H1 (cell line): Measurements from ENCODE around the gene MAPK1. TPM values are rescaled to one million over a fixed set of nuclear protein-coding genes. Genes with fewer than 3 reads are reported as not detected.

ENCODE experiments used
- ASH2L ChIP-seq: fragments of 200-600, 300-600 bp; sonication (generic); IDR thresholded peaks from one replicate; pipeline ENCODE4 v1.7.1; 2017; ENCODE audit warnings: low read length
- BRCA1 ChIP-seq: IDR thresholded peaks from 2 replicates; pipeline ENCODE4 v1.6.1; 2012; ENCODE audit warnings: low read depth, low read length, improper control_type of control experiment
- CBX8 ChIP-seq: fragments of 300-800, 300-1000 bp; sonication (generic); IDR thresholded peaks from 2 replicates; pipeline ENCODE4 v1.7.1; 2016; ENCODE audit warnings: low read depth, low read length, borderline replicate concordance
- CTBP2 ChIP-seq: IDR thresholded peaks from 2 replicates; pipeline ENCODE4 v1.7.0; 2011; ENCODE audit warnings: borderline replicate concordance, mild to moderate bottlenecking, moderate library complexity, mixed read lengths, low read length; ENCODE audit not compliant: insufficient read depth, insufficient read length
- EP300 ChIP-seq, 2 experiments: IDR thresholded peaks; 1 replicate in 1 of 2; 2 replicates in 1 of 2; pipeline ENCODE4 v1.6.1; 2011 to 2012; ENCODE audit warnings: low read depth in 2 of 2, low read length in 2 of 2, mild to moderate bottlenecking in 2 of 2, borderline replicate concordance in 1 of 2, inconsistent platforms in 1 of 2, moderate library complexity in 1 of 2
- HDAC6 ChIP-seq: IDR thresholded peaks from one replicate; pipeline ENCODE4 v1.7.1; 2012; ENCODE audit warnings: low read depth, mild to moderate bottlenecking, inconsistent platforms, low read length, moderate library complexity
- JUND ChIP-seq: IDR thresholded peaks from 2 replicates; pipeline ENCODE4 v1.6.1; 2011; ENCODE audit warnings: mild to moderate bottlenecking, improper control_type of control experiment, low read length
- KDM5A ChIP-seq: fragments of 200-600 bp; IDR thresholded peaks from 2 replicates; pipeline ENCODE4 v1.7.1; 2012; ENCODE audit warnings: mild to moderate bottlenecking, low read length, inconsistent platforms, mixed read lengths
- MAFK ChIP-seq: IDR thresholded peaks from 2 replicates; pipeline ENCODE4 v1.6.1; 2012; ENCODE audit warnings: low read depth, mild to moderate bottlenecking, improper control_type of control experiment, low read length
- PHF8 ChIP-seq: fragments of 200-600 bp; sonication (generic); conservative IDR thresholded peaks from 2 replicates; pipeline ENCODE4 v1.7.1; 2012; ENCODE audit warnings: low read depth, mild to moderate bottlenecking, inconsistent platforms, low read length, moderate library complexity
- POLR2A ChIP-seq, 2 experiments: IDR thresholded peaks; 1 replicate in 1 of 2; 2 replicates in 1 of 2; pipeline ENCODE4 v1.6.1; 2011; ENCODE audit warnings: low read depth in 2 of 2, low read length in 2 of 2, mild to moderate bottlenecking in 2 of 2; ENCODE audit errors: control extremely low read depth in 1 of 2
- POU5F1 ChIP-seq: IDR thresholded peaks from 2 replicates; pipeline ENCODE4 v1.6.1; 2011; ENCODE audit warnings: low read depth, mild to moderate bottlenecking, low read length, moderate library complexity
- RAD21 ChIP-seq, 2 experiments: IDR thresholded peaks in 1 of 2; conservative IDR thresholded peaks in 1 of 2; 2 replicates each; pipeline ENCODE4 v1.6.1; 2011; ENCODE audit warnings: low read depth in 2 of 2, low read length in 2 of 2, improper control_type of control experiment in 1 of 2, inconsistent platforms in 1 of 2, mild to moderate bottlenecking in 1 of 2, moderate library complexity in 1 of 2
- RFX5 ChIP-seq: IDR thresholded peaks from 2 replicates; pipeline ENCODE4 v1.6.1; 2011; ENCODE audit warnings: low read depth, low read length, improper control_type of control experiment, borderline replicate concordance
- SIRT6 ChIP-seq: IDR thresholded peaks from one replicate; pipeline ENCODE4 v1.7.1; 2012; ENCODE audit warnings: low read length, inconsistent platforms
- SIX5 ChIP-seq: IDR thresholded peaks from 2 replicates; pipeline ENCODE4 v1.6.1; 2011; ENCODE audit warnings: mild to moderate bottlenecking, low read depth, low read length
- SP1 ChIP-seq: IDR thresholded peaks from 2 replicates; pipeline ENCODE4 v1.6.1; 2011; ENCODE audit warnings: low read depth, low read length
- SP2 ChIP-seq: IDR thresholded peaks from 2 replicates; pipeline ENCODE4 v1.6.1; 2012; ENCODE audit warnings: mild to moderate bottlenecking, low read length, inconsistent platforms
- TEAD4 ChIP-seq: IDR thresholded peaks from 2 replicates; pipeline ENCODE4 v1.6.1; 2012; ENCODE audit warnings: low read depth, low read length, inconsistent platforms, mixed read lengths
- YY1 ChIP-seq: IDR thresholded peaks from 2 replicates; pipeline ENCODE4 v1.6.1; 2011; ENCODE audit warnings: low read depth, mild to moderate bottlenecking, low read length
- ZNF274 ChIP-seq: IDR thresholded peaks from 2 replicates; pipeline ENCODE4 v1.7.0; 2012; ENCODE audit warnings: low read length, borderline replicate concordance; ENCODE audit errors: extremely low read depth
- polyA plus RNA-seq, 7 experiments: library from polyadenylated mRNA; depleted of rRNA in 3 of 7; stranded (reverse) in 5 of 7; unstranded in 2 of 7; fragments of >200 nt in 5 of 7; fragments of 200-250 nt in 2 of 7; gene quantifications; 1 replicate in 5 of 7; 2 replicates in 1 of 7; 4 replicates in 1 of 7; pipeline versions ENCODE4 v1.2.1 to v1.2.3, GENCODE V29; 2011 to 2013; ENCODE audit warnings: missing spikeins in 2 of 7, mixed read lengths in 2 of 7
- total RNA-seq: library from RNA; stranded (reverse); fragmentation: NEBNext Ultra II Directional; extraction: Animal tissue kit (Norgen Biotek cat#: 25700); gene quantifications from 2 replicates; pipeline ENCODE4 v1.2.1, GENCODE V29; 2021
- TF ChIP-seq, protein P1 (sequence below): IDR thresholded peaks from 2 replicates; pipeline ENCODE4 v1.6.1; 2011; ENCODE audit warnings: low read depth, mild to moderate bottlenecking, low read length; ENCODE audit not compliant: insufficient read depth
- TF ChIP-seq, protein P2 (sequence below), 3 experiments: IDR thresholded peaks; 1 replicate in 2 of 3; 2 replicates in 1 of 3; pipeline versions ENCODE4 v1.5.1 to v1.6.1; 2011; ENCODE audit warnings: low read length in 3 of 3, mild to moderate bottlenecking in 3 of 3, inconsistent platforms in 2 of 3, low read depth in 1 of 3, moderate library complexity in 1 of 3; ENCODE audit not compliant: insufficient read depth in 1 of 3; ENCODE audit errors: control extremely low read depth in 1 of 3

MAPK1 gene
- total and polyA plus RNA-seq, 2 of the 8 experiments (the other 6 are each of a cell fraction or from before 2014, with no cell fraction given), result 28.1 to 101 TPM

DNA sequence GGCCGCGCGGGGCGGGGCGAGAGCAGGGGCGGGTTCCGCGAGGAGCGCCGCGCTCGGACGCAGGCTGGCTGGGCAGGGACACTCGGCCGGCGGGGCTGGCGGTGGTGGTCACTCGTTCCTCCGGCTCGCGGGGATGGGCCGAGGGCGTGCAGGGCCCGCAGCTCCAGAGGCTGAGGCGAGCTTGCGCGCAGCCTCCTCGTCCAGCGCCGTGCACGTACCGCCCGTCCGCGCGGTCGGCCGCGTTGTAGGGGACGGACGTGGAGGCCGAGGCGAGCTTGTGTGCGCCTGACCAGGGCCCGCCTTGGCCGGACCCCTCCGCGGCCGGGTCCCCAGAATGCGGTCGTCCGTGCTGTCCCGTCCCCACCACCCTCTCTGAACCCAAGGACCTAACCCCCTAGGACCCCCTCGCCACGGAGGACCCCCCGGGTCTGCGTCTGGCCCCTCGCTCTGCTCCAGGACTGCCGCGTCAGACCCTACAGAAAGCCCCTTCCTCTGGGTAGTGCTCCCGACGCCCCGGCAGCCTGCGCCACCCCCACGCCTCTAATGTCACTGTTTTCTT, 131.3 kb downstream of the MAPK1 start (continued):
- TF ChIP-seq, protein P1, sequence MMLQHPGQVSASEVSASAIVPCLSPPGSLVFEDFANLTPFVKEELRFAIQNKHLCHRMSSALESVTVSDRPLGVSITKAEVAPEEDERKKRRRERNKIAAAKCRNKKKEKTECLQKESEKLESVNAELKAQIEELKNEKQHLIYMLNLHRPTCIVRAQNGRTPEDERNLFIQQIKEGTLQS, result no peak
- TF ChIP-seq CTBP2 (no peak), RFX5 (no peak), SIRT6 (no peak), BRCA1 (no peak), KDM5A (no peak), HDAC6 (no peak), ZNF274 (no peak), YY1 (no peak), POU5F1 (no peak), ASH2L (peak; percentile 48), SP1 (no peak), EP300 (IDR thresholded peaks at IDR 0.05; ENCODE audit: borderline replicate concordance in 1 of 2, low read depth in 2 of 2, low read length in 2 of 2) (no peak), SIX5 (no peak), POLR2A (IDR thresholded peaks at IDR 0.05; ENCODE audit: control extremely low read depth in 1 of 2, low read depth in 2 of 2, low read length in 2 of 2) (peak; percentile 82 to 88), CBX8 (no peak), TEAD4 (no peak), JUND (no peak), RAD21 (IDR thresholded peaks at IDR 0.05 in 1 of 2, conservative IDR thresholded peaks at IDR 0.05 in 1 of 2; ENCODE audit: low read depth in 2 of 2, low read length in 2 of 2) (no peak), PHF8 (peak; percentile 78), SP2 (no peak), MAFK (no peak)
- TF ChIP-seq, protein P2, sequence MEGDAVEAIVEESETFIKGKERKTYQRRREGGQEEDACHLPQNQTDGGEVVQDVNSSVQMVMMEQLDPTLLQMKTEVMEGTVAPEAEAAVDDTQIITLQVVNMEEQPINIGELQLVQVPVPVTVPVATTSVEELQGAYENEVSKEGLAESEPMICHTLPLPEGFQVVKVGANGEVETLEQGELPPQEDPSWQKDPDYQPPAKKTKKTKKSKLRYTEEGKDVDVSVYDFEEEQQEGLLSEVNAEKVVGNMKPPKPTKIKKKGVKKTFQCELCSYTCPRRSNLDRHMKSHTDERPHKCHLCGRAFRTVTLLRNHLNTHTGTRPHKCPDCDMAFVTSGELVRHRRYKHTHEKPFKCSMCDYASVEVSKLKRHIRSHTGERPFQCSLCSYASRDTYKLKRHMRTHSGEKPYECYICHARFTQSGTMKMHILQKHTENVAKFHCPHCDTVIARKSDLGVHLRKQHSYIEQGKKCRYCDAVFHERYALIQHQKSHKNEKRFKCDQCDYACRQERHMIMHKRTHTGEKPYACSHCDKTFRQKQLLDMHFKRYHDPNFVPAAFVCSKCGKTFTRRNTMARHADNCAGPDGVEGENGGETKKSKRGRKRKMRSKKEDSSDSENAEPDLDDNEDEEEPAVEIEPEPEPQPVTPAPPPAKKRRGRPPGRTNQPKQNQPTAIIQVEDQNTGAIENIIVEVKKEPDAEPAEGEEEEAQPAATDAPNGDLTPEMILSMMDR (IDR thresholded peaks at IDR 0.05; ENCODE audit: control extremely low read depth in 1 of 3, insufficient read depth in 1 of 3, low read depth in 1 of 3, low read length in 3 of 3), result no peak
